ENCODE data around the gene MARF1.

DNA sequence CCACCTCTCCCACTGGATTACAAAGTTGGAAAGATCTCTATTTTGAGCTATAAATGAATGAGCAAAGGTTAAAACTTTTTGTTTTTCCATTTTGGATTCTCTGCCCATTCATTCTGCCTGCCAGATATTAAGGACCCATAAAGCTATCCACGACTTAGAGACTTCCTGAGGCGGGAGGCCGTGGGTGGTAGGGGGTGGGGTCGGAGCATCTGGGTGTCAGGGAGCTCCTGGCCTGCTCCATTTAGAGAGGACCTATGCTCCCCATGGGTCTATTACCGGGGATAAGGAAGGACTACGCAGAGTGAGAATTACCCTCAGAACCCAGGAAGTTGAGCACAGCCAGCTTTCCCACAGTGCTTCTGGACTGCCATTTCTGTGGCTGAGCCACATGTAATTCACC, 45.8 kb downstream of the MARF1 start:
- TF ChIP-seq, protein P1, sequence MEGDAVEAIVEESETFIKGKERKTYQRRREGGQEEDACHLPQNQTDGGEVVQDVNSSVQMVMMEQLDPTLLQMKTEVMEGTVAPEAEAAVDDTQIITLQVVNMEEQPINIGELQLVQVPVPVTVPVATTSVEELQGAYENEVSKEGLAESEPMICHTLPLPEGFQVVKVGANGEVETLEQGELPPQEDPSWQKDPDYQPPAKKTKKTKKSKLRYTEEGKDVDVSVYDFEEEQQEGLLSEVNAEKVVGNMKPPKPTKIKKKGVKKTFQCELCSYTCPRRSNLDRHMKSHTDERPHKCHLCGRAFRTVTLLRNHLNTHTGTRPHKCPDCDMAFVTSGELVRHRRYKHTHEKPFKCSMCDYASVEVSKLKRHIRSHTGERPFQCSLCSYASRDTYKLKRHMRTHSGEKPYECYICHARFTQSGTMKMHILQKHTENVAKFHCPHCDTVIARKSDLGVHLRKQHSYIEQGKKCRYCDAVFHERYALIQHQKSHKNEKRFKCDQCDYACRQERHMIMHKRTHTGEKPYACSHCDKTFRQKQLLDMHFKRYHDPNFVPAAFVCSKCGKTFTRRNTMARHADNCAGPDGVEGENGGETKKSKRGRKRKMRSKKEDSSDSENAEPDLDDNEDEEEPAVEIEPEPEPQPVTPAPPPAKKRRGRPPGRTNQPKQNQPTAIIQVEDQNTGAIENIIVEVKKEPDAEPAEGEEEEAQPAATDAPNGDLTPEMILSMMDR (IDR thresholded peaks at IDR 0.05), result no peak
- no peak for TF ChIP-seq POLR2A (IDR thresholded peaks at IDR 0.05)
